Measurements from ENCODE around the gene PCSK1.

DNA sequence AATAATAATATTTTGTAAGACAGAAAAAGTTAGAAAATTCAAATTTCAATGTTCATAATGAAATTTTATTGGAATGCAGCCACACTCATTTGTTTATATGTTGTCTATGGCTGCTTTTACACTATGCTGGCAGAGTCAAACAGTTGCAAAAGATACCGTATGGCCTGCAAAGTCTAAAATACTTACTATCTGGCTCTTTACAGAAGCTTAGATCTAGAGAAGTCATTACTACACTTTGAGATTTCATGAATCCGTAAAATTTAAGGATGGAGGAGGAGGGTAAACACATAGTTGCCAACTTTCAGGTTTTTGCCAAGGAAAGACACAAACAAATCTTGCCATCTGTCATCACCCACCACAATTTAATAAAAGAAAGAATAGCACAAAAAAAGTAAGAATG lies 25.1 kb upstream of the PCSK1 start:
- TF ChIP-seq, protein P1, sequence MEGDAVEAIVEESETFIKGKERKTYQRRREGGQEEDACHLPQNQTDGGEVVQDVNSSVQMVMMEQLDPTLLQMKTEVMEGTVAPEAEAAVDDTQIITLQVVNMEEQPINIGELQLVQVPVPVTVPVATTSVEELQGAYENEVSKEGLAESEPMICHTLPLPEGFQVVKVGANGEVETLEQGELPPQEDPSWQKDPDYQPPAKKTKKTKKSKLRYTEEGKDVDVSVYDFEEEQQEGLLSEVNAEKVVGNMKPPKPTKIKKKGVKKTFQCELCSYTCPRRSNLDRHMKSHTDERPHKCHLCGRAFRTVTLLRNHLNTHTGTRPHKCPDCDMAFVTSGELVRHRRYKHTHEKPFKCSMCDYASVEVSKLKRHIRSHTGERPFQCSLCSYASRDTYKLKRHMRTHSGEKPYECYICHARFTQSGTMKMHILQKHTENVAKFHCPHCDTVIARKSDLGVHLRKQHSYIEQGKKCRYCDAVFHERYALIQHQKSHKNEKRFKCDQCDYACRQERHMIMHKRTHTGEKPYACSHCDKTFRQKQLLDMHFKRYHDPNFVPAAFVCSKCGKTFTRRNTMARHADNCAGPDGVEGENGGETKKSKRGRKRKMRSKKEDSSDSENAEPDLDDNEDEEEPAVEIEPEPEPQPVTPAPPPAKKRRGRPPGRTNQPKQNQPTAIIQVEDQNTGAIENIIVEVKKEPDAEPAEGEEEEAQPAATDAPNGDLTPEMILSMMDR (conservative IDR thresholded peaks at IDR 0.05; ENCODE audit: low read length) = no peak
- TF ChIP-seq EZH2phosphoT487 (IDR thresholded peaks at IDR 0.05; ENCODE audit: borderline replicate concordance, low read depth, low read length) = no peak
